Stimulated activated CD8-positive, alpha-beta memory T cell treated with anti-CD3 and anti-CD28 coated beads, Interleukin-15, amount 100 ng/mL, for 24 hours (primary cell): Measurements from ENCODE around the gene TSPEAR.
"Not testable (repeated sequence)": the region's sequence is repeated elsewhere in the genome, so short reads cannot be mapped to it uniquely, and the experiment has no call there.

Source experiments
- DNase-seq: peaks from one replicate; pipeline ENCODE4 v3.0.0-alpha.2; 2020; ENCODE audit warnings: low read depth

TSPEAR gene

DNA sequence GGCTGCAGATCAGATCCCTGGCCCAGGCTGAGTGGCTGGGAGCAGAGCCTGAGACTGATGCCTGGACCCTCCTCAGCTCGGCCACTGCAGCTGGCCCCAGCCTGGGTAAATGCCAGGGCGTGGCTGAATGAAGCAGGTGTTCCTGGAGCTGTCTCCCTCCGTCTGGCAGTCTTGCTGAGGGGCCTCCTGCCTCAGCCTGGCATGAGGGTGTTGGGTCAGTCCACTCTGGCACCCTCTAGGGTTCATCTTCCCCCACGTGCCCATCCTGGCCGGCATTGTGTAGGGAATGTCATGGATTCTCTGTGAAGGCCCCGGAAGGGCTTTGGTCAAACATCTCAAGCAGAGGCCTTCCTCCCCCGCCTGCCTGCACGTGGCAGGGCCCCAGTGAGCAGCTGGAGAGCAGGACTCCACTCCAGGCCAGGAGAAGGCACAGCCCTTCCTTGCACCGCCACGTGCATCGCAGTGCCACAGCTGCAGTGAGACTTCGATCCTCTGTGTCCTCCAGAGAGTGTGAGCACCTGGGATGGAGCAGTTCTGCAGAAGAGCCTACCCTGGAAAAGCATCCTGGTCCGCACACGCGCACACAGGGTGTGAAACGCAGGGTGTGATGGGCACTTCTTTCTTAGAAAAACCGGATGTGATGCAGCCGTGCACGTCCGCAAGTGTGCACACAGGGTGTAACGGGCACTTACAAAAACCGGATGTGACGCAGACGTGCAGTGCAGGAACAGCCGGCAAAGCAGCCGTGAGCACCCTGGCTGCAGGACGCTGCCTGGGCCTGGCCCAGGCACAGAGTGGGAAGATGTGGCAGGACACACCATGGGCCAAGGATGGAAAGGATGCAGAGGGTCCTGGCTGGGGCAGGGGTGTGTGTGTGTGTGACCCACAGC, 142.5 kb downstream of the TSPEAR start:
- no peak for DNase-seq

DNA sequence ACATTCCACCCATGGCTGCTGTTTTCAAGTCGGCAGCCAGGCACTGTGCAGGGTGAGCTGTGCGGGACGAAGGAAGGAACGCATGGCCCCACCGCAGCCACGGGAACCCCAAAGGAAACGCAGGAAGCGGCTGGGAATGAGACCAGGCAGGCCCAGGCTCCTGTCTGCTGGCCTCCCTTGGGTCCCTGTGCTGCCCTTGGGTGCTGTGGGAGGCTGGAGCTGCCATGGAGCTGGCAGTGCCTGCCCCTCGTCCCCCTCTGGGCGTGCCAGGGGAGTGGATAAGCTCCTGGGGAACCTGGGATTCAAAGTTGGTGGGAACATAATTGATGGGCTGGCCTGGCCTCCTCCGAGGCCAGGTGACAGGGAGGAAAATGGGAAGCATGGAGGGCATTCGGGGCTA, 143.1 kb downstream of the TSPEAR start:
- DNase-seq = no peak

DNA sequence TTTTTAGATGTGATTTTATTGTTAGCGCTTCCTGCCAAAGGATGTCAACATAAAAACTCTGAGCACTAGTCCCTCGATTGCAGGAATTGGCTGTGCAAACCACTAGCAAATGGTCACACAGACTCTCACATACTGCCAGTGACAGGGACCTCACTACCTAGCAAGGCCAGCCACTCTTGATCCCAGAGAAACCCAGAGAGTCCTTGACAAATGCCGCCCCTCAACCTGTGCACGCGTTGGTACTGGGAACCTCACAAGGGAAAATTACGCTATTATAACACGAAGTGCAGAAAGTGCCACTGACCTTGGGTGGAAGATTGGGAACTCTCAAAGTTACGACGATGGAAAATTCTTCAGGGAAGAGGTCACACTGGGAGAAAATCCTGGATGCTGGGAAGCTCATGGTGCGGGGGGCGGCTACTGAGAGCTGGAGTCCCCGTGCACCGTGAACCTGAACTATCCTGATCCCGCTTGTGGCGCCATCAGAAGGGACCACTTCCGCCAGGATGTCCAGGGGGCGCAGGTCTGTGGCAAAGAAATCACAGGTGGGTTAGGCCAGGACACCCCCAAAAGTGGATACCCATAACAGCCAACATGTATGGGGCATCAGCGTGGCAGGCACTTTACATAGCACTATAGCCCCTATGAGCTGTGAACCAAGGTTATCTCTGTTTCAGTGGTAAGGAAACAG, 143.7 kb downstream of the TSPEAR start:
- no peak for DNase-seq

DNA sequence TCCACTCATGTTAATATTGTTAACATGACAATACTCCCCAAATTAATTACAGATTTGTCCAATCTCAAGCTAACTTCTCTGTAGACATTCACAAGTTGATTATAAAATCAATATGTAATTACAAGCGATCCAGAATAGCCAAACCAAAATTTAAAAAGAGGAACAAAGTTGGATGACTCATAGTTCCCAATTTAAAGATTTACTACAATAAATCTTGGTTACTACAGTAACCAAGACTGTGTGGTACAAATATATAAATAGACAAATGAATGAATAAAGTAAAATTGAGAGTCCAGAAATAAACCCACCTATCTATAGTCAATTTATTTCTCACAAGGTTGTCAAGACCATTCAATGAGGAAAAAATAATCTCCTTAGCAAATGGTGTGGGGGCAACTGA, 145.0 kb downstream of the TSPEAR start:
- no peak for DNase-seq

DNA sequence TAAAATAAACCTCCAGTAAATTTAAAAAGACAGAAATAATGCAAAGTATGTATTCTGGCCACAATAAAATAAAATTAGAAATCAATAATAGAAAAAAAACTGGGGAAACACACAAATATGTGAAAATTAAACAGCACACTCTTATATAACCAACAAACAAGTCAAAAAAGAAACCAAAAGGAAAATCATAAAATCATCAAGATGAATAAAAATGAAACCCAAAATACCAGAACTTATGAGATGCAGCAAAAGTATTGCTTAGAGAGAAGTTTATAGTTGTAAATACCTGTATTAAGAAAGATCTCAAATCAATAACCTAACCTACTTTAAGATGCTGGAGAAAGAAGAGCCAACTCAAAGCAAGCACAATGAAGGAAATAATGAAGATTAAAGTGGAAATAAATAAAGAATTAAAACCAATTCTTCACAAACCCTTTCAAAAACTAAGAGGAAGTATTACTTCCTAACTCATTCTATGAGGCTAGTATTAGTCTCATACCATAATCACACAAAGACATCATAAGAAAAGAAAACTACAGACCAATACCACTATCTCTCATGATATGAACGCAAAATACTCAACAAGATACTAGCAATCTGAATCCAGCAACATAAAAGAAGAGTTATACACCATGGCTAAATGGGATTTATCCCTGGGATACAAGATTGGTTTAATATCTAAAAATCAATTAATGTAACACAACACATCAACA, 146.3 kb downstream of the TSPEAR start:
- no peak for DNase-seq

DNA sequence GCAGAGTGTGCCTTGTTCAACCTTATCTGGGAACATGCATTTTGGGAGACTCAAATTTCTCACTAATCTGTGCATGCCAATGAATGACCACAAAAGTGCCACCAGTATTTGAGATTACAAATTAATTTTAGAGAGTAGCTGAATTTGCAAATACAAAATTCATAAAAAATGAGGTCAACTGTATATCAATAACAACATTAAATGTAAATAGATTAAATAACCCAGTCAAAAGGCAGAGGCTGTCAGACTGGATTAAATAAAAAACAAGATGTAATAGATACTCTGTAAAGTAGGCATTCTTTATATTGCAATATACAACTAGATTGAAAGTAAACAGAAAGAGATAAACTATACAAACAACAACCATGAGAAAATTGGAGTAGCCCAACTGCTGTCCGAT, 147.3 kb downstream of the TSPEAR start:
- no peak for DNase-seq

DNA sequence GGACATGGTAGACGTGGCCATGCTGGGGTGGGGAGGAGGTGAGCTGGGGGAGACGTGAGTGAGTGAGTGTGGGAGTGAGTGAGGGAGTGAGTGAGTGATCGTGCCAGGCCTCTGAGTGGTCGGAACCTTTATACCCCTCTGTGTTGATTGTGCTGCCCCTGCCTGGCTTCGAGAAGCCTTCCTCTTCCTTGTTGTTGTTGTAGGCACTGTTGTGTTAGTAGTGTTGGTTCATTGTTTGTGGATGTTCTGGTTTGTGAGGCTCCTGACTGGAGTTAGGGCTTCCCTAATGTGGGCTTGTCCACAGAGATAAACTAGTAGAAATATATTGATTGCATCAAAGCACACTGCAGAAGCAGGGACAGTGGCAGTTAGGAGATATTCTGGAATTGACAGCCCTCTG, 152.7 kb downstream of the TSPEAR start, which contains the start of gene KRTAP10-3:
Gene KRTAP10-3, minus strand, starts transcription at position 101 of the 400 bp plus-strand sequence. Its CDS starts 80 bp downstream, at position 21.
- DNase-seq = no peak

DNA sequence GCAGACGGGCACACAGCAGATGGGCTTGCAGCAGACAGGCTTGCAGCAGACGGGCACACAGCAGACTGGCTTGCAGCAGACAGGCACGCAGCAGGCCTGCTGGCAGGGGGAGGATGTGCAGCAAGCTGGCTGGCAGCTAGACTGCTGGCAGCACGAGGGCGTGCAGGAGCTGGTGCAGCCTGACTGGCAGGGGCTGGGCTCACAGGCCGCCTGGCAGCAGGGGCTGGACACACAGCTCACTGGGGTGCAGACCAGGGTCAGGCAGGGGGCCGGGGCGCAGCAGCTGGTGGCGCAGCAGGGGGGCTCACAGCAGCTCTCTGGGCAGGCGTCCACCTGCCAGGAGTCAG, 153.1 kb downstream of the TSPEAR start:
- not testable (repeated sequence) for DNase-seq

DNA sequence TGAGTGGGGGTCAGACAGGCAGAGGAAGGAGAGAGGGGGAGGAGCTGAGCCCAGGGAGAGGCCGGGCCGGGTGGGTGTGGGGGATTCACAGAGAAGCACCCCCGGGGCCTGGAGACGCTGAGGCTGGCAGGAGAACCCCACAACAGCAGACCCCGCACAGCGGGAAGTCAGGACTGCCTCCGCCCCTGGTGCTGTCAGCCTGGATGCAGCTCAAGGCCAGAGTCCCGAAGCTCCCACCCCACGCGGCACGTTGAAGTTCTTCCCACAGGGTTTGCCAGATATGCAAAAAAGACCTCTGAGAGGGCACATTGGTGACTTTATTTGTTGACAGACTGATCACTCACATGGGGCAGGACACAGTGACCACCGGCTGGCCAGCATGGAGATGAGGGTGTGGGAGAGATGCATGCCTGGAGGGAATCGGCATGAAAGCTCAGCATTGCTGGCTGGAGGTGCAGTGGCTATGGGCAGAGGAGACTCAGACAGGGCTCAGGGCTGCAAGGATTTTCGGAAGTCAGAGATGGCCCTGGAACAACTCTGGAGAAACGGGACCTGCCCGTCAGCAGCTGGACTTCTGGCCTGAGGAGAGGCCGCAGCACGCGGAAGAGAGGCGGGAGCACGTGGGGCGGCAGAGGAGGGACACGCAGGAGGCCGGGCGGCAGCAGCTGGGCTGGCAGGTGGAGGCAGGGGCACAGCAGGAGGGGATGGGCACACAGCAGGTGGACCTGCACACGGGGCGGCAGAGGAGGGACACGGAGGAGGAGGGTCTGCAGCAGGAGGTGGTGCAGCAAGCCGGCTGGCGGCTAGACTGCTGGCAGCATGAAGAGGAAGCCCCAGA, 153.7 kb downstream of the TSPEAR start:
- DNase-seq = no peak

DNA sequence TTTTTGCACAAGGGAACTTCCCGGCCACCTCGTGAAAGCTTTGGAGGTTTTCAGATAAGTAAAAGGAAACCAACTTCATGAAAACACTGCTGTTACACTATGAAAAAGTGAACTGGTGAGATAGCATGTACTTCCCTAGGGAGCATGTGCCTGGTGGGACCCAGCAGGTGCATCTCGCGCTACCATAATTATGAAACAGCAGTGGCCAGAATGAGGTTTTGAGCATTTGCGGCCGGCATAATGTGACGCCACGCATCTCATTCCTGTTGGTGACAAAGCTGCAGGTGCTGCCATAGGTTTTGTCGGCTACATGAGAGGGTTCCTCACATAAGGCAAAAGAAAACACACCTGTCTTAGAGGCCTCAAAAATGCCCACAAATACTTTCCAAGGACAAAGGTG, 154.5 kb downstream of the TSPEAR start:
- no peak for DNase-seq

DNA sequence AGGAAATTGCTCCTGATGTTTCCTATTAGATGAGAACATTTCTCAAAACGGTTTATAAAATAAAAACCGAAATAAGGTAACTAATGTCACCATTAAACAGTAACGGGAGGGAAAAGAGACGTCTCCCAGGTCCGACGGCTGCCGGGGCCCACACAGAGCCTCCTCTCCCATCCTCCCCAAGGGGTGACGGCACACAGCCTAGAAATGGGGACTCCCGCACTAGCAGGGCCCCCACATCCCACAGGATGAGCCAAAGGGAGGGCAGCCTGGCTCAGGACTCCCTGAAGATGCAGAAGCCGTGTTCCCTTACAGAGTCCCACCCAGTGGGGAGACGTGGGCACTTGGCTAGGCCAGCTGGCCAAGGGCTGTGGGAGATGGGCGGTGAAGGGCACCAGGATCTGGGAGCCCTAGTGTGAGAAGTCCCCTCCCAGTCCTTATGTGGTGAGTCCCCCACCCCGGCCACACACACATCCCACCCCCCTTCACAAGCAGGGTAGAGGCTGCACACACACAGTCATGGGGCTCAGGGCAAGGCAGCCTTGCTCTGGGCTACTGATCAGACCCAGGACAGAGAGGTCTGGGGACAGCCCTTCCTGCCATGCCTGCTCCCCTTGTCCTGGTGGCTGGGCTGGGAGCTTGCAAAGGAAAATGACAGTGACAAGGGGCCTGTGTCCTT, 156.0 kb downstream of the TSPEAR start:
- DNase-seq = no peak

DNA sequence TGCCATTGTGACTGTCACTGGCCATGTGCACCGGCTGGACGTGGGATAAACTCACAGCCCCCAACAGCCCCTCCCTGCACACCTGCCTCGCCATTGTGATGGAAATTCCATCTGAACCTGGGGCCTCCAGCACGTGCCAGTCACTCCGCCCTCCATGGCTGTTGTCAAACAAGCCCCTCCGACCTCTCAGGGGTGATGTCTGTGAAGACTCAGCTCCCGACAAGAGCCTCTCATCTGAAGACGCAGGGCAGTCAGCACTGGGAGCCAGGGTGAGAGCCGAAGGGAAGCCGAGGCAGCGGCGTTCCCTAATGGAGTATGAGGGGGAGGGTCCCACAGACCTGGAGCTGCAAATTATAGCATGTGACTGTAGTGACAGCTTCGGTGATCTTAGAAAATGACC, 158.7 kb downstream of the TSPEAR start:
- DNase-seq = no peak

DNA sequence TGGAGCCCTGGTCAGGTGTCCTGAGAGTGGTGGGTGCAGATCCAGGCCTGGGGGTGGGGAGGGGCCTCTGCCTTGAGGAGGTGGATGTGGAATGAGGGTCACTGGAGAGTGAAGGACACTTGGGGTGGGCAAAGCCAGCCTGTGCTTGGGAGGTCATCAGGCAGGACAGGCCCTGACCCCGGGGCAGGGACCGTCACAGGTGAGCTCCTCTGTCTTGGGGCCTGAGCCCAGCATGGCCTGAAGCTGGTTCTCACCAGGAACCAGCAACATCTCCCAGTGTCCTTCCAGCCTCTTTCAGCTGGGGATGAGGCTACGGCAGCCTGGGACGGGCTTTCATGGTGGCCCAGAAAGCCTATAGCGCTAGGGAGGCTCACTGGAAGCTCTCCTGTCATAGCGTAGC, 159.2 kb downstream of the TSPEAR start:
- DNase-seq = no peak

DNA sequence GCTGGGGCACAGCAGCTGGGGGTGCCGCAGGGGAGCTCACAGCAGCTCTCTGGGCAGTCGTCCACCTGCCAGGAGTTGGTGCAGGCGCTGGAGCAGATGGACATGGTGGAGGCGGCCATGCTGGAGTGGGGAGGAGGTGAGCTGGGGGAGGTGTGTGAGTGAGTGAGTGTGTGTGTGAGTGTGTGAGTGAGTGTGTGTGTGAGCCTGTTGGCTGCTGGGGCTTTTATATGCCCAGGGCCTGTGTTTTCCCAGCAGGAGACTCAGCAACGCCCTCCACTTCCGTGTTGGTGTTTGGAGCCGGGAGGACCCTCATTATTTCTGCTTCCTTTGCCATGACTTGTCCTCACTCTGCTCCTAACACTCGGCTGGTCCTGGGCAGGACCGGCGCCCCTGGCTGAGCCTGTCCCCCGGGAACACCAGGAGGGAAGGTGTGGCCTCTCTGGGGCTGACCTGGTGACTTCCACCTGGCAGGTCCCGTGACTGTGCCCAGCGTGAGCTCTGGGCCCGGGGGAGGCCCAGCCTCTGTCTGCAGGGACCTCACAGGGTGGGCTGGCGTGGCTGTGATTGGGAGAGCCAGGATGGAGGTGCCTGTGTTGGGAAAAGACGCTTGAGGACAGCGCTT, 159.9 kb downstream of the TSPEAR start, which contains the start of gene KRTAP10-2:
Gene KRTAP10-2, minus strand, starts transcription at position 166 of the 622 bp plus-strand sequence. Its CDS starts 47 bp downstream, at position 119.
- no peak for DNase-seq

DNA sequence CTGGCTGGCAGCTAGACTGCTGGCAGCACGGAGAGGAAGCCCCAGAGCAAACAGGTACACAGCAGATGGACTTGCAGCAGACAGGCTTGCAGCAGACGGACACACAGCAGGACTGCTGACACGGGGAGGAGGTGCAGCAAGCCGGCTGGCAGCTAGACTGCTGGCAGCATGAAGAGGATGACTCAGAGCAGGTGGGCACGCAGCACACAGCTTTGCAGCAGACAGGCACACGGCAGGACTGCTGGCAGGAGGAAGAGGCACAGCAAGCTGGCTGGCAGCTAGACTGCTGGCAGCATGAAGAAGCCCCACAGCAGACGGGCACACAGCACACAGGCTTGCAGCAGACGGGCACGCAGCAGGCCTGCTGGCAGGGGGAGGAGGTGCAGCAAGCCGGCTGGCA, 160.6 kb downstream of the TSPEAR start:
- no peak for DNase-seq

DNA sequence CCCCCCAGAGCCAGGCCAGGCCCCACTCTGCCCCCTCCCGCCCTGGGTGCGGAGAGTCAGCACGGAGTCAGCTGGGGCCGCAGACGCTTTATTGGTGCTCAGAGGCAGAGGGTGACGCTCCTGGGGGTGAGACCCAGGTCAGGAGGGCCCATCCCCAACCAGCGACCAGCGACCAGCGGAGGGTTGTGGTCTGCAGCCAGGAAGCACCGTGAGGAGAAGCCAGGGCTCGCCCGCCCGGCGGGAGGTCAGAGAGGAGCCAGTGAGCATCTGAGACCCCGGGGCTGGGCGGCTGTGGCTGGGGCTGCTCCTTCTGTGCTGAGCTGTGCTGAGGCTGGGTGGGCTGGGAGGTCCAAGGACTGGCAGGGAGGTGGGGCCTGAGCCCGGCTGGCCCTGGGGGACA, 161.1 kb downstream of the TSPEAR start:
- DNase-seq = not testable (repeated sequence)

DNA sequence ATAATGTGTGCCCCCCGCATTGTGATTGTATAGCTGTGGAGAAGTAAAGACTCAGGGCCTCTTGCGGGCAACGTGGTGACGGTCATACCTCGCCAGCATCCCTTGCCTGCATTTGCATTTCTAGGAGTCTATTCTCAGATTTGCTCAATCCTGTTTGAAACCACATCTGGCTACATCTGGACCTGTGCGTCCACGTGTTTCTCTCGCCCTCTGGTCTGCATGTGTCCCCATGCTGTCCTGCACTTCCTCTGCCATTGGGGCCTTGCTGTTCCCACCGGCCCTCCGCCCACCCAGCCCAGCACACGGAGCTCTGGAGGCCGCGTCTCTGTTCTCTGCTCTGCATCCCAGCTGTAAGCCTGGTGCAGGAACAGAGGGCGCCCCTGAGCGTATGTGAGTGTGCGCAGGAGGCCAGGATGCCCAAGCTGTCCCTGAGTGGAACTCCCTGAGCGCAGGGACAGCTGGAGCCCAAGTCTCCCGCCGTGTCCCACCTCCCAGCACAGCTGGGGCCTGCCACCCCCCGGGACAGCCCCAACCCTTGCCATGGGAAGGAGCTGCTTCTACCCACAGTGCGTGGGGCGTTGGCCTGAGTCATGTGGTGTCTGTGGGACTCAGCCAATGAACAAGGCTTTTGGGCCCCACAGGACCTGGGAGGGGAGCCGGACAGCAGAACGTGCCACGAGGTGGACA, 161.7 kb downstream of the TSPEAR start:
- no peak for DNase-seq

DNA sequence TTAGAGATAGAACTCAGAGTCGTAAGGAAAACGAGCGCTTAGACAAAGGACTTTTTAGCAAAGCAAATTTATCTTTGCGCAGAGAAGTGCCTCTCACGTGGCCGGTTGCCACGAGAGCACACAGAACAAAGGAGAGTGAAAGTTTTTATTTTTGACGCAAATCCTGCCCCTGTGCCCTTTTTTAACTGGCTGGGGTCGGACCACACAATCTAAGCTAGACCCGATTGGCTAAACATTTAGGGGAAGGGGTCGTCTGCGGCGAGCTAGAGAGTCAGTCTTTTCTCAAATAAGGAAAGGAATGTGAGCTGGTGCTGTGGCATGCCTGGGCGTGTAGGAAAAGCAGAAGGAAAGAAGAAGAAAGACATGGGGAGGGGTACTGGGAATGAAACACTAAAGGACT, 162.4 kb downstream of the TSPEAR start:
- DNase-seq = no peak

DNA sequence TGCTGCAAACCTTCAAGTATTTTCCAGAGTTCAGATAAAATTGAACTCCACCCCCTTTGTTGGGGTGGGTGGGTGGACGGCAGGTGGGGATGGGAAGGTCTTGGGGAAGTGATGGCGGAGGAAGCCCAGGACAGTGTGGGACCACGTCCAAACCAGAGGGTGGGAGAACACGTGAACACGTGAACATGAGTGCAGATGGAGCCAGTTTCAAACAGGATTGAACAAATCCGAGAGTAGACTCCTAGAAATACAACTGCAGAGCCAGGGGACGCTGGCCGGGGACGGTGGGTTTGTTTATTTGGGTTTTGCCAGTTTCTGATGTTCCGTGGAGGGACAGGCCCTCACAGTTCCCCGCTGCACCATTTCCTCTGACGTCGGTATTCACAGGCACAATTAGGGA, 163.0 kb downstream of the TSPEAR start:
- no peak for DNase-seq
